GM18868 (cell line): ENCODE data around the gene CYTH2.

Experiments
- ATAC-seq: cut with Tn5 transposase; IDR thresholded peaks from one replicate; pipeline ENCODE4 v1.9.1; 2021; ENCODE audit warnings: mild to moderate bottlenecking, moderate library complexity; ENCODE audit not compliant: unreplicated experiment

Gene CYTH2

GRCh38 chr19:48452289-48453190 is 16.6 kb upstream of the CYTH2 start:
- no peak for ATAC-seq

- ATAC-seq, result no peak
These were observed 14.9 kb upstream of the CYTH2 start for GRCh38 chr19:48454150-48454730.

- ATAC-seq, result no peak
These were observed 13.8 kb upstream of the CYTH2 start, which contains the start of gene KCNJ14 for GRCh38 chr19:48455171-48455907. KCNJ14 (plus strand) TSS chr19:48455574; CDS start chr19:48461725, 6,151 bp downstream.

GRCh38 chr19:48455908-48456562 is 13.1 kb upstream of the CYTH2 start:
- ATAC-seq, result no peak

- ATAC-seq, result no peak
These were observed 12.3 kb upstream of the CYTH2 start for GRCh38 chr19:48456864-48457263.

GRCh38 chr19:48458016-48458415 is 11.2 kb upstream of the CYTH2 start:
- no peak for ATAC-seq

DNA sequence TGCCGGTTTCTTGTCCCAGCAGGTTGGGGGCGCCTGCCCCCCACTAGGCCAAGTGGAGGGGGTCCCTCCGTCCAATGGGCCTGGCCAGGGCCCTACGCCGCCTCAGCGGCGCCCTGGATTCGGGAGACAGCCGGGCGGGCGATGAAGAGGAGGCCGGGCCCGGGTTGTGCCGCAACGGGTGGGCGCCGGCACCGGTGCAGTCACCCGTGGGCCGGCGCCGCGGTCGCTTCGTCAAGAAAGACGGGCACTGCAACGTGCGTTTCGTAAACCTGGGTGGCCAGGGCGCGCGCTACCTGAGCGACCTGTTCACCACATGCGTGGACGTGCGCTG is 7.6 kb upstream of the CYTH2 start:
- no peak for ATAC-seq

DNA sequence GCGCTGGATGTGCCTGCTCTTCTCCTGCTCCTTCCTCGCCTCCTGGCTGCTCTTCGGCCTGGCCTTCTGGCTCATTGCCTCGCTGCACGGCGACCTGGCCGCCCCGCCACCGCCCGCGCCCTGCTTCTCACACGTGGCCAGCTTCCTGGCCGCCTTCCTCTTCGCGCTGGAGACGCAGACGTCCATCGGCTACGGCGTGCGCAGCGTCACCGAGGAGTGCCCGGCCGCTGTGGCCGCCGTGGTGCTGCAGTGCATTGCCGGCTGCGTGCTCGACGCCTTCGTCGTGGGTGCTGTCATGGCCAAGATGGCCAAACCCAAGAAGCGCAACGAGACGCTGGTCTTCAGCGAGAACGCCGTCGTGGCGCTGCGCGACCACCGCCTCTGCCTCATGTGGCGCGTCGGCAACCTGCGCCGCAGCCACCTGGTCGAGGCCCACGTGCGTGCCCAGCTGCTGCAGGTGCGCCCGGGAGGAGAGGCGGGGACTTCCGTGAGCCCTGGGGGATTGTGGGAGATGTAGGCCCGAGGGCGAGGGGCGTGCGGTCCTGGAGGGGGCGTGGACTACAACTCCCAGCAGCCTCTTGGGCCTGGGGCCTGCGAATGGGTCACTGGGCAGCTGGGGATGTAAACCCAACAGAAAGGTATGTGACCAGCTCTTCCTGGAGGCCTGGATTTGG is 7.0 kb upstream of the CYTH2 start:
- no peak for ATAC-seq

DNA sequence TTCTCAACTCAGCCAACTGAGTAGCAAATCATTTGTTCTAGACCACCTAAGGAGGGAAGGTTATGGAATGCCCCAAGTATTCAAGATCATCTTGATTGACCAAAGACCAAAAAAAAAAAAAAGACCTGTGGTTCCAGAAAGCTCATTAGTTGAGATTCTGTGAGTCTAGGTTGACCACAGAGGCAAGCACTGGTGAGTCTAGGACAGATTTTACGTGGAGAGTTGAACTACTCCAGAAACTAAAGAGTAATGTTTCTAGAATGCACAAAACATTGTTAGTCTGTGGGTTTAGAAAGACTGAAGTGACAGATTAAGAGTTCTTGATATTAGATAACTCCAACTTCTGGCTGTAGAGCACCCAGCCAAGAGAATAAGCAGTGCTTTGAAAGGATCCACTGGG is 4.0 kb upstream of the CYTH2 start:
- ATAC-seq, result no peak

- no peak for ATAC-seq
These were observed 2.4 kb upstream of the CYTH2 start for GRCh38 chr19:48466561-48467325.

GRCh38 chr19:48468772-48469288 is 339 bp upstream of the CYTH2 start:
- ATAC-seq, result peak; percentile 87

DNA sequence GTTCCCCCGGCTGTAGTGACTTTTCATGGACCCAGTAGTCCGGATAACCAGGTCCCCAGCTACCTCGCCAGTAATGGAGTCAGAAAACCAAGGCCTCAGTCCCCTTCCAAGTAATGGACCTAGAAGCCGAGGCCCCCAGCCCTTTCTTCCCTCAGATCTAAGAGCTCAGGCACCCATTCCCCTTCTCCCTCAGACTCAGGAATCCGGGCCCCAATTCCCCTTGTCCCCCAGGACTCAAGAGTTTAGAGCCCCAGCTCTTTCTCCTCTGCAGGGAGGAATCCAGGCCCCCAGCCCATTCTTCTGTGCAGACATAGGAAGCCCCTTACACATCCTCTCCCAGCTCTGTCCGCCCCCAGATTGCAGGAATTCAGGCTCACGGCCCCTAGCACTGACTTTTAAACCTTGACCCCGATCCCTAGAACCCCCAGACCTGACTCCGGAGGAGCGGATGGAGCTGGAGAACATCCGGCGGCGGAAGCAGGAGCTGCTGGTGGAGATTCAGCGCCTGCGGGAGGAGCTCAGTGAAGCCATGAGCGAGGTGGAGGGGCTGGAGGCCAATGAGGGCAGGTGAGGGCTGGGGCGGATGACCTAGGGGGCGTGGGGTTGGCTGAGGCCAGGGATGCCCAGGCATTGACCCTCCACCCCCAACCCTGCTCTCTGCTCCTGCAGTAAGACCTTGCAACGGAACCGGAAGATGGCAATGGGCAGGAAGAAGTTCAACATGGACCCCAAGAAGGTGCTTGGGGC is 938 bp downstream of the CYTH2 start:
- no peak for ATAC-seq

DNA sequence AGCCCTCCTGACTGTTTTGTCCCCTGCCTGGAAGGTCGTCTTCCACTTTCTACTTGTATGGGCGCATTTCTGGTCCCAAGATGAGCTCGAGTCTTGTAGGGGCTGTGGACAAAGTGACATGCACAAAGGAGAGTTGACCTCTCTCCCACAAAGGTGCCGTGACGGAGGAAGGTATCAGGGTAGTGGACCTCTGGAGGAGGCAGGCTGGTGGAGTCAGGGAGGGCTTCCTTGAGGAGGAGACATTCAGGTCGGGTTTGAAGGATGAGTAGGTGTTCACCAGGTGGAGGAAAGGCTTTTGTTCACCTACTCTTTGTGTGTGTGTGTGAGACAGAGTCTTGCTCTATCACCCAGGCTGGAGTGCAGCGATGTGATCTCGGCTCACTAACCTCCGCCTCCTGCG is 1.7 kb downstream of the CYTH2 start:
- no peak for ATAC-seq

DNA sequence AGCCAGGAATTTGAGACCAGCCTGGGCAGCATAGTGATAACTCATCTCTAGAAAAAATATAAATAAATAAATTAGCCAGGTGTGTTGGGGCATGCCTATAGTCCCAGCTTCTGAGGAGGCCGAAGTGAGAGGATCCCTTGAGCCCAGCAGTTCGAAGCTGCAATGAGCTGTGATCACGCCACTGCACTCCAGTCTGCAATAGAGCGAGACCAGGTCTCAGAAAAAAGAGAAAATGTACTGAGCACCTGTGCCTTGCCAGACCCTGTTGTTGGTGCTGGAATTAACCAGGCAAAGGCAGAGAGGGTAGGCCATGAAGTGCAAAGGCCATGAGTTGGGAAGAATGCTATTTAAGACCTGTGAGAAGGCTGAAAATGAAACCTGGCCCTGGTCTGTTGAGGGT is 2.7 kb downstream of the CYTH2 start:
- ATAC-seq, result no peak

GRCh38 chr19:48473161-48473966 is 4.2 kb downstream of the CYTH2 start:
- no peak for ATAC-seq

DNA sequence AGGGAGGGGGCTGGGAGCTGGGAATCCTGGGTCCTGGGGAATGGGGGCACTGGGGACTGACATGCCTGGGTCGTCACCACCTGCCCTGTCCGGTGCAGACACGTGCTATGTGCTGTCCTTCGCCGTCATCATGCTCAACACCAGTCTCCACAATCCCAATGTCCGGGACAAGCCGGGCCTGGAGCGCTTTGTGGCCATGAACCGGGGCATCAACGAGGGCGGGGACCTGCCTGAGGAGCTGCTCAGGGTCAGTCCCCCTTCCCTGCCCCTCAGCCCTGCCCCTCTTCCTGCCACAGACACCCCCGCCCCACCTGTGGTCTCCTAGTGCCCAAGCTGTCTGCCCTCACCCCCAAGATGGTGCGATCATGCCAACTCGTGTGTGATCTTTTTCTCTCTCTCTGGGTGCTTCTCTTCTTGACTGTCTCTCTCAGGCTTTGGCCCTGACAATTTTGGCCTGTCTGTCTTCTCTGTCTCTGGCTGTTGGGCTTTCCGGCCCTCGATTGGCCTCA is 5.0 kb downstream of the CYTH2 start:
- ATAC-seq, result no peak

GRCh38 chr19:48475369-48476068 is 6.3 kb downstream of the CYTH2 start:
- ATAC-seq, result no peak
